Mammary epithelial cell (primary cell): Measurements from ENCODE around the gene FAM241A.

ENCODE experiments used
- EZH2 ChIP-seq: IDR thresholded peaks from 2 replicates; pipeline ENCODE4 v1.6.1; 2012; ENCODE audit warnings: low read length, inconsistent platforms, borderline replicate concordance
- TF ChIP-seq, protein P1 (sequence below), 2 donors: IDR thresholded peaks in 1 of 2; conservative IDR thresholded peaks in 1 of 2; 2 replicates each; pipeline ENCODE4 v1.5.1; 2011 to 2012; ENCODE audit warnings: inconsistent platforms in 2 of 2, low read length in 2 of 2, mild to moderate bottlenecking in 2 of 2, control low read depth in 1 of 2, low read depth in 1 of 2; ENCODE audit not compliant: insufficient read depth in 1 of 2; ENCODE audit errors: extremely low read depth in 1 of 2

DNA sequence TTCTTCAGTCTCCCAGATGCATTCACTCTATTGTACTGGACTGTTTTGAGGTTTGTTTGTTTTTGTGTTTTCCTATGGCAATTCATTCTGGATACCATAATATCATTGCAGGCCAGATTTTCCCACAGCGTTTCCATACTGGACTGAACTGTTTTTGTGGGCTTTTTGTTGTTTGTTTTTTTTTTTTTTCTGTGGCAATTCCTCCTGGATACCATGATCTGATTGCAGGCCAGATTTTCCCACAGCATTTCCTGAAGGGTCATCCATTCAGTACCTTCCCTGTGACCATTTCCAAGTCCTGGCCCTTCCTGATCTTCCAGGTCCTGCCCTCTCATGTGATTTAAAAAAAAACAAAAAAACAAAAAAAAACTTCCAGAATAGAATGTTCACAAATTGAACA, 33.9 kb upstream of the FAM241A start:
- TF ChIP-seq, protein P1, sequence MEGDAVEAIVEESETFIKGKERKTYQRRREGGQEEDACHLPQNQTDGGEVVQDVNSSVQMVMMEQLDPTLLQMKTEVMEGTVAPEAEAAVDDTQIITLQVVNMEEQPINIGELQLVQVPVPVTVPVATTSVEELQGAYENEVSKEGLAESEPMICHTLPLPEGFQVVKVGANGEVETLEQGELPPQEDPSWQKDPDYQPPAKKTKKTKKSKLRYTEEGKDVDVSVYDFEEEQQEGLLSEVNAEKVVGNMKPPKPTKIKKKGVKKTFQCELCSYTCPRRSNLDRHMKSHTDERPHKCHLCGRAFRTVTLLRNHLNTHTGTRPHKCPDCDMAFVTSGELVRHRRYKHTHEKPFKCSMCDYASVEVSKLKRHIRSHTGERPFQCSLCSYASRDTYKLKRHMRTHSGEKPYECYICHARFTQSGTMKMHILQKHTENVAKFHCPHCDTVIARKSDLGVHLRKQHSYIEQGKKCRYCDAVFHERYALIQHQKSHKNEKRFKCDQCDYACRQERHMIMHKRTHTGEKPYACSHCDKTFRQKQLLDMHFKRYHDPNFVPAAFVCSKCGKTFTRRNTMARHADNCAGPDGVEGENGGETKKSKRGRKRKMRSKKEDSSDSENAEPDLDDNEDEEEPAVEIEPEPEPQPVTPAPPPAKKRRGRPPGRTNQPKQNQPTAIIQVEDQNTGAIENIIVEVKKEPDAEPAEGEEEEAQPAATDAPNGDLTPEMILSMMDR (conservative IDR thresholded peaks at IDR 0.05 in 1 of 2, IDR thresholded peaks at IDR 0.05 in 1 of 2; ENCODE audit: extremely low read depth in 1 of 2, insufficient read depth in 1 of 2, low read depth in 1 of 2, low read length in 2 of 2): no peak
- TF ChIP-seq EZH2: no peak
